Measurements from ENCODE around the gene UPF1. TPM values are rescaled to one million over a fixed set of nuclear protein-coding genes. Genes with fewer than 3 reads are reported as not detected.

The UPF1 gene
- total and polyA plus RNA-seq, 9 donors, result 29.8 to 44.3 (median 41.3) TPM

DNA sequence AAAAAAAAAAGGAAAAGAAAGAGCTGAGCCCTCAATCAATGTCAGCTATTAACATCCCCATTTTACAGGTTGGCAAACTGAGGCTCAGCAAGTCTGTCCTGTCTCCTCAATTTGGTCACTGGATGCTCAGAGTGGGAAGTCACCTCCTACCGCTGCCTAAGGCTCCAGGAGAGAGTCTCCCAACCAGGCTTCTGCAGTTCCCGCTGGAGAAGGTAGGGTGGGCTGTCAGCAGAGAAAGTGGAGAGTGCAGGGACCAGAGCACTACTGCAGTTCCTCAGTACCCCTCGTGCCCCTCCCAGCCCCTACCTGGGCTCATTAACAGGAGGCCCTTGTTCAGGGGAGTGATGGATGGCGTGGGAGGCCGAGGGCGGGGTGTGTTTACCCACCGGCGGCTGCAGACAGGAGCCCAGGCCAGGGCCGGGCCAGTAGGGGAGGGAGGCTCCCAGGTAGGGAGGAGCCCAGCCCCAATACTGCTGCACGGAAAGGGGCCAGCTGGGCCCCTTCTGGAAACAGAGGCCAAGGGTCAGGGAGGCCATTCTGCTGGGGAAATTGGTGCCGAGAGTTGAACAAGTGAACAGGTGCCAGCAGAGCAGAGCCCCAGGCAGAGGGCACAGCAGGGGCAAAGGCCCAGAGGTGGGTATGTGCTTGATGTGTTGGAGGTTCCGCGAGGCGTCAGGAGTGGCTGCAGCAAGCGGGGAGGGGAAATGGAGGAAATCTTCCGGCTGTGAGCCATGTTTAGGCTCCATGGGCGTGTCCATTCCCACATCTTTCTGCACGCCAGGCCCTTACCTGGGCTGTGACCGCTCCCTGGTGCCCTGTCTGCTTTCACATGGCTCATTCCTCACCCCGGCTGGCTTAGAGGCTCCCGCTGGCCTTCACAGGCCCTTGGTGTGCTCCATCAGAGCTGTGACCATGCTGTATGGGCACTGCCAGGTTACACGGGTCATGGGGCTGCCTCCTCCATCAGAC lies 33.1 kb upstream of the UPF1 start:
- peaks cover 5% of the 10 kb centered on the region for H3K4me1 ChIP-seq (ENCODE audit: control insufficient read depth, insufficient read depth, low read length)
- no peaks in the 10 kb centered on the region for H3K36me3 ChIP-seq (ENCODE audit: control insufficient read depth, insufficient read depth, low read length)
- no peak overlapping the region for H3K27ac ChIP-seq (ENCODE audit: low read length)
- peaks cover 63% of the 10 kb centered on the region for H3K27me3 ChIP-seq (ENCODE audit: control insufficient read depth, insufficient read depth, low read length)
- 50% methylated on average over 18 of the region's 22 CpGs for WGBS (ENCODE audit: insufficient coverage)
- H3K4me3 ChIP-seq (ENCODE audit: low read length), result no peak overlapping the region
- DNase-seq, result no peak
- H3K9me3 ChIP-seq (replicated peaks; ENCODE audit: control insufficient read depth, low read depth, low read length), result no peaks in the 10 kb centered on the region

DNA sequence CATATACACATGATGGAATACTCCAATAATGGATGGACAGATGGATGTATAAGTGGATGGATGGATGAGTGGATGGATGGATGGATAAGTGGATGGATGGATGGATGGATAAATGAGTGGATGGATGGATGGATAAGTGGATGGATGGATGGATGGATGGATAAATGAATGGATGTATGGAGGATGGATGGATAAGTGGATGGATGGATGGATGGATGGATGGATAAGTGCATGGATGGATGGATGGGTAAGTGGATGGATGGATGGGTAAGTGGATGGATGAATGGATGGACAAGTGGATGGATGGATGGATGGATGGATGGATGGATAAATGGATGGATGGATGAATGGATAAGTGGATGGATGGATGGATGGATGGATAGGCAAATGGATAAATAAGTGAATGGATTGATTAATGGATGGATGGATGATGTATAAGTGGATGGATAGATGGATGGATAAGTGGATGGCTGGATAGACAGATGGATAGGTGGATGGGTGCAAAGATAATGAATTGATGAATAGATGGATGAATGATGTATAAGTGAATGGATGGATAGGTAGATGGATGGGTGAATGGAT lies 32.3 kb upstream of the UPF1 start:
- Histone ChIP-seq H3K4me3 (ENCODE audit: low read length) (no peak overlapping the region), H3K27me3 (ENCODE audit: control insufficient read depth, insufficient read depth, low read length) (peaks cover 62% of the 10 kb centered on the region), H3K4me1 (ENCODE audit: control insufficient read depth, insufficient read depth, low read length) (peaks cover 5% of the 10 kb centered on the region), H3K9me3 (replicated peaks; ENCODE audit: control insufficient read depth, low read depth, low read length) (no peaks in the 10 kb centered on the region), H3K36me3 (ENCODE audit: control insufficient read depth, insufficient read depth, low read length) (no peaks in the 10 kb centered on the region), H3K27ac (ENCODE audit: low read length) (no peak overlapping the region)
- DNase-seq, result no peak

DNA sequence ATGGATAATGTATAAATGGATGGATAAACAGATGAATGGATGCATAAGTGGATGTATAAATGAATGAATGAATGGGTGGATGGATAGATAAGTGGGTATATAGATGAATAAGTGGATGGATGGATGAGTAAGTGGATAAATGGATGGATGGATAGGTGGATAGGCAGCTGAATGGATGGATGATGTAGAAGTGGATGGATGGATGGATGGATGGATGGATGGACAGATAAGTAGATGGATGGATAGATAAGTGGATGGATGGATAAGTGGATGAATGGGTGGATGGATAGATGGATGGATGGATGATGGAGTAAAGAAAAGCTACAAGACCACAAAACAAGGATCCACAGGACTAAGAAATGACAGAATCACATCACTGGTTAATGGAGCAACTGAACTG lies 31.7 kb upstream of the UPF1 start:
- H3K4me3 ChIP-seq (ENCODE audit: low read length), result no peak overlapping the region
- H3K27me3 ChIP-seq (ENCODE audit: control insufficient read depth, insufficient read depth, low read length), result peaks cover 57% of the 10 kb centered on the region
- DNase-seq, result no peak
- no peaks in the 10 kb centered on the region for H3K36me3 ChIP-seq (ENCODE audit: control insufficient read depth, insufficient read depth, low read length)
- no peak overlapping the region for H3K27ac ChIP-seq (ENCODE audit: low read length)
- peaks cover 5% of the 10 kb centered on the region for H3K4me1 ChIP-seq (ENCODE audit: control insufficient read depth, insufficient read depth, low read length)
- no peaks in the 10 kb centered on the region for H3K9me3 ChIP-seq (replicated peaks; ENCODE audit: control insufficient read depth, low read depth, low read length)

DNA sequence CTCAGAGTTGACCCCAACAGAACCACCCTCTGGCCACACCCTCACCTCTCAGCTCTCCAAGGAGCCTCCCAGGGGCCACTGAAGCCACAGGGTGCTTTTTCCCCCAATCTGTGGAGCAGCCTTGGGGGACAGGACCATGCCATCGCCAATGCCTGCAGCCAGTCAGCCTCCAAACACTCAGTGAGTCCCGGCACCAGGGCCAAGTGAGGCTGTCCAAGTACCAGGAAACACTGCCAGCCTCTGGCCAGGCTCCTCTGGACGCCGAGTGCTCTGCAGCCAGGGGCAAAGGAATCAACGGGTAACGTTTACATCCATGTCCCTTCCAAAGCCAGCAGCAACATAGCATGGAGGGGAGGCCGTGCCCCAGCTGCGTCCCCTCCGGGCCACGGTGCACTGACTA lies 31.1 kb upstream of the UPF1 start:
- no peak overlapping the region for H3K27ac ChIP-seq (ENCODE audit: low read length)
- WGBS (ENCODE audit: insufficient coverage), result 57% methylated on average over 10 of the region's 10 CpGs
- H3K27me3 ChIP-seq (ENCODE audit: control insufficient read depth, insufficient read depth, low read length), result peaks cover 54% of the 10 kb centered on the region

DNA sequence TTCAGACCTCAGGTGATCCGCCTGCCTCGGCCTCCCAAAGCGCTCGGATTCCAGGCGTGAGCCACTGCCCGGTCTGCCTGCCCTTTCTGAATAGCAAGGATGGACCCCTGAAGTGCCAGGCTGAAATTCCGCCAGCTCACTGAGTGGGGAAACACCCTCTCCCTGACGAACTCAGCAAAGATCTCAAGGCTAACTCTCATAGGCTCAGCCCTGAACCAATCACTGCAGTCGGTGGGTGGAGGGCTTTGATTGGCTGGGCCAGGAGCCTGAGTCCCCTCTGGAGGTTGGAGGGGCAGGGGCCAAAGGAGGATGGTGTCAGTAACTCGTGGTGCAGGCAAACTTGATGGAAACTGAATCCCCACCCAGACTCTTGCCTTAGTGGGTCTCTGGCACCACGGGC lies 29.4 kb upstream of the UPF1 start:
- Histone ChIP-seq H3K4me3 (ENCODE audit: low read length) (no peak overlapping the region), H3K4me1 (ENCODE audit: control insufficient read depth, insufficient read depth, low read length) (no peaks in the 10 kb centered on the region), H3K27me3 (ENCODE audit: control insufficient read depth, insufficient read depth, low read length) (peaks cover 40% of the 10 kb centered on the region), H3K27ac (ENCODE audit: low read length) (no peak overlapping the region), H3K9me3 (replicated peaks; ENCODE audit: control insufficient read depth, low read depth, low read length) (no peaks in the 10 kb centered on the region), H3K36me3 (ENCODE audit: control insufficient read depth, insufficient read depth, low read length) (no peaks in the 10 kb centered on the region)
- WGBS (ENCODE audit: insufficient coverage), result 79% methylated on average over 8 of the region's 11 CpGs
- no peak for DNase-seq

More for the DNA sequence above, 31.1 kb upstream of the UPF1 start:
- peaks cover 2% of the 10 kb centered on the region for H3K4me1 ChIP-seq (ENCODE audit: control insufficient read depth, insufficient read depth, low read length)
- no peak for DNase-seq
- H3K36me3 ChIP-seq (ENCODE audit: control insufficient read depth, insufficient read depth, low read length), result no peaks in the 10 kb centered on the region
- H3K4me3 ChIP-seq (ENCODE audit: low read length), result no peak overlapping the region
- H3K9me3 ChIP-seq (replicated peaks; ENCODE audit: control insufficient read depth, low read depth, low read length), result no peaks in the 10 kb centered on the region

DNA sequence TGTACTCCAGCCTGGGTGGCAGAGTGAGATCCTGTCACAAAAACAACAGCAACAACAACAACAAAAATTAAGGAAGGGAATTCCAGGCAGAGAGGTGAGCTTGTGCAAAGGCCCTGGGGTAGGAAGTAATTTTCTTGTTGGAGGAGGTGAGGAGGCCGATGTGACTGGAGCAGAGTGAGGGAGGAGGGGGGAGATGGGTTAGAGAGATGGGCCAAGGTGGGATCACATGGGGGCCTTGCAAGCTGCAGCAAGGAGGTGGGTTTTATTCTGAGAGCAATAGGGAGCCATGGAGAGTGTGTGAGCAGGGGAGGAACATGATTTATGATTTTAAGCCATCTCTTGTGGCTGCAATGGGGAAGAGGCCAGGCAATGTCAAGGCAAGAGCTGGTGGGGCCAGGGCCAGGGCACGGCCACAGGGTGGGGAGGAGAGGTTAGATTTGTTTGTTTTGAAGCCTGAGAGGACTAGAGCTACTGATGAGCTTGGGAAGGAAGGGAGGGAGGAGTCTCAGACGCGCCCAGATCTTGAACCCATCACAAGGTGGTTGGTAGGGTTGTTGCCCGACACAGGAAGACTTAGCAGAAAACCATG lies 28.1 kb upstream of the UPF1 start:
- no peak for DNase-seq
- no peak overlapping the region for H3K27ac ChIP-seq (ENCODE audit: low read length)
- H3K36me3 ChIP-seq (ENCODE audit: control insufficient read depth, insufficient read depth, low read length), result no peaks in the 10 kb centered on the region
- no peaks in the 10 kb centered on the region for H3K9me3 ChIP-seq (replicated peaks; ENCODE audit: control insufficient read depth, low read depth, low read length)
- H3K27me3 ChIP-seq (ENCODE audit: control insufficient read depth, insufficient read depth, low read length), result peaks cover 29% of the 10 kb centered on the region
- no peaks in the 10 kb centered on the region for H3K4me1 ChIP-seq (ENCODE audit: control insufficient read depth, insufficient read depth, low read length)
- no peak overlapping the region for H3K4me3 ChIP-seq (ENCODE audit: low read length)
- WGBS (ENCODE audit: insufficient coverage), result 96% methylated on average over 2 of the region's 5 CpGs

DNA sequence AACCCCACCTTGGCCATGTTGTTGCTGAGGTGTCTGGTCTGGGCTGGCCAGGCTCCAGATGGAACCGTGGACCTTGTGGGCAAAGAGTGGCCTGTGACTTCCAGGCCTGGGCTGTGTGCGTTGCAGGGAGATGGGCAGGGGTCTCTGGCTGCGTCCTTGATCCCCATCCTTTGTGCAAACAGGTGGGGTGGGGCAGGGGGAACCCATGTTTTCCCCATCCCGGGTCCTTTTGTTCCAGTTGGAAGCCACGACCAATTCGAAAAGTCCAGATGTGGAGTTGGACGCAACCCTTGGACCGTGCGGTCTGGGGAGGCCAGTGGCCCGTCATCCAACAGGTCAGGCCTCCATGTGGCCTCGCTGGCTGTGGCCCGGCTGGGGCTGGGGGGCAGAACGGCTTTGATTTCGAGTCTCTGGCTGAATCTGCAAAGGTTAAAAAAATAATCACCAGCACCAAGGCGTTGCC lies 27.6 kb upstream of the UPF1 start:
- DNase-seq, result no peak
- Histone ChIP-seq H3K27me3 (ENCODE audit: control insufficient read depth, insufficient read depth, low read length) (peaks cover 24% of the 10 kb centered on the region), H3K36me3 (ENCODE audit: control insufficient read depth, insufficient read depth, low read length) (no peaks in the 10 kb centered on the region), H3K9me3 (replicated peaks; ENCODE audit: control insufficient read depth, low read depth, low read length) (no peaks in the 10 kb centered on the region), H3K4me1 (ENCODE audit: control insufficient read depth, insufficient read depth, low read length) (no peaks in the 10 kb centered on the region), H3K4me3 (ENCODE audit: low read length) (no peak overlapping the region), H3K27ac (ENCODE audit: low read length) (no peak overlapping the region)
- WGBS (ENCODE audit: insufficient coverage), result 73% methylated on average over 15 of the region's 15 CpGs

DNA sequence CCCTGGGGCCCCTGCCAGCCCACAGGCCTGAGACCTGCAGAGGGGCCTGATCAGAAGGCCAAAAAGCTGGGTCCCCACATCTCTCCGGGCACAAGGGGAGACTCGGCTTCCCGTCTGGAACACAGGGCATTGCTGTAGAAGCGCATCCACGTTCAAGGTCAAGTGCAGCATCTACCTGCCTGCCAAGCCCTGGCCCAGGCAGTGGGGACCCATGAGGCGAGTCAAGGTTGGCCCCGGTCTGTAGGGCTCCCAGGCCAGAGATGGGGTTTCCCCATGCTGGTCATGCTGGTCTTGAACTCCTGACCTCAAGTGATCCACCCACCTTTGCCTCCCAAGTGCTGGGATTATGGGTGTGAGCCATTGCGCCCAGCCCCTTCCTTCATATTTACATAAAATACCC lies 27.1 kb upstream of the UPF1 start:
- Histone ChIP-seq H3K27me3 (ENCODE audit: control insufficient read depth, insufficient read depth, low read length) (peaks cover 23% of the 10 kb centered on the region), H3K36me3 (ENCODE audit: control insufficient read depth, insufficient read depth, low read length) (no peaks in the 10 kb centered on the region), H3K9me3 (replicated peaks; ENCODE audit: control insufficient read depth, low read depth, low read length) (no peaks in the 10 kb centered on the region), H3K4me3 (ENCODE audit: low read length) (no peak overlapping the region), H3K27ac (ENCODE audit: low read length) (no peak overlapping the region), H3K4me1 (ENCODE audit: control insufficient read depth, insufficient read depth, low read length) (no peaks in the 10 kb centered on the region)
- 90% methylated on average over 6 of the region's 8 CpGs for WGBS (ENCODE audit: insufficient coverage)
- no peak for DNase-seq

DNA sequence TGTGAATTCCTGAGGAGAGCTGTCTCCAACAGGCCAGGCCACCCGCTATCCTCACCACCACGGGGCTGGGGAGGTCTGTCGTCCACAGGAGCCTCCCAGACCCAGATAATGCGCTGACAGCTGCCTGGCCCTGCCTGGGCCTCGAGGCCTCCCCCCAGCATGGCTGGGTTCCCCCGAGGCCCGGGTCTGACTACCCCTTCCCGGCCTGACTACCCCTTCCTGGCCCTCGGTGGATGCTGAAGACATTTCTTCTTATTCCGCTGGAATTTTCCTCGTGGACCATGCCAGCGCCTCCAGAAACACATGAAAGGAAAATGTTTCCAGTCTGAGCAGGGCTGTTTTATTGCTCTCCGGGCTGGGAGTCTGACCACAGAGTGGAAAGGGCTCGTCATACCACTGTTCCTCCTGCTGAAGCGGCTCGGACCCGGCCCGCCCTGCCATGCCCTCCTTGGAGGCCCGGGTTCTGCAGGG lies 23.9 kb upstream of the UPF1 start:
- H3K27me3 ChIP-seq (ENCODE audit: control insufficient read depth, insufficient read depth, low read length), result peaks cover 5% of the 10 kb centered on the region
- no peaks in the 10 kb centered on the region for H3K4me1 ChIP-seq (ENCODE audit: control insufficient read depth, insufficient read depth, low read length)
- DNase-seq, result peak; percentile 94
- WGBS (ENCODE audit: insufficient coverage), result 13% methylated on average over 14 of the region's 19 CpGs
- no peaks in the 10 kb centered on the region for H3K36me3 ChIP-seq (ENCODE audit: control insufficient read depth, insufficient read depth, low read length)
- no peaks in the 10 kb centered on the region for H3K9me3 ChIP-seq (replicated peaks; ENCODE audit: control insufficient read depth, low read depth, low read length)
- H3K4me3 ChIP-seq (ENCODE audit: low read length), result no peak overlapping the region
- H3K27ac ChIP-seq (ENCODE audit: low read length), result peak overlapping the region; percentile 86

DNA sequence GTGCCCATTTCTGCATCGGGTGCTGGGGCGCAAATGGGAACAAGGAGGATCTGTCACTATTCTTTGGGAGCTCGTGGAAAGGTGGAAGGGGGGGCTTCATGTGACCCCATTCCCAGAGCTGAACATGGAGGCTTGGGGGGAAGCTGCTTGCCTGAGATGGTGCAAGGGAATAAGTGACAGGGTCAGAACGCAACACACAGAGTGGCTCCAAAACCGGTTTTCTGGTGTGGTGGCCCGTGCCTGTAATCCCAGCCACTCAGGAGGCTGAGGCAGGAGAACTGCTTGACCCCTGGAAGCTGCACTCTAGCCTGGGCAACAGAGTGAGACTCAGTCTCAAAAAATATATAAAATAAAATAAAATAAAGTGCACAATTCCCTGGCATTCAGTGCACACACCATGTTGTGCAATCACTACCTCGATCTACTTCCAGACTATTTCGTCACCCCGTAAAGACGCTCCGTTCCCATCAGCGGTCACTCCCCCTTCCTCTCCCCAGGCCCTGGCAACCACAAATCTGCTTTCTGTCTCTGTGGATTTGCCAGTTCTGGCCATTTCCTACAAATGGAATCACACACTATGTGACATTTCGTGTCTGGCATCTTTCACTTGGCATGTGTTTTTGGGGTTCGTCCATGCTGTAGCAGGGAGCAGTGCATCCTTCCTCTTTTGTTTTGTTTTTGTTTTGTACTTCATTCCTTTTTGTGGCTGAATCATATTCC lies 22.4 kb upstream of the UPF1 start:
- Histone ChIP-seq H3K4me1 (ENCODE audit: control insufficient read depth, insufficient read depth, low read length) (peaks cover 5% of the 10 kb centered on the region), H3K27ac (ENCODE audit: low read length) (peak overlapping the region; percentile 51), H3K36me3 (ENCODE audit: control insufficient read depth, insufficient read depth, low read length) (no peaks in the 10 kb centered on the region), H3K9me3 (replicated peaks; ENCODE audit: control insufficient read depth, low read depth, low read length) (no peaks in the 10 kb centered on the region), H3K27me3 (ENCODE audit: control insufficient read depth, insufficient read depth, low read length) (peaks cover 2% of the 10 kb centered on the region), H3K4me3 (ENCODE audit: low read length) (no peak overlapping the region)
- WGBS (ENCODE audit: insufficient coverage), result 49% methylated on average over 9 of the region's 14 CpGs
- peak; percentile 72 for DNase-seq

Data from muscle of leg (tissue), 11 donors.